Epithelial cell of esophagus (primary cell): ENCODE results near the gene FKBP5.

Experiments used
- DNase-seq: peaks from one replicate; pipeline ENCODE4 v3.0.0; 2010; ENCODE audit warnings: low read depth
- H3K4me3 ChIP-seq: 2 replicates; pipeline ENCODE4 v1.5.1; 2011; ENCODE audit warnings: mild to moderate bottlenecking, low read length, control low read depth
- CTCF ChIP-seq: IDR thresholded peaks from 2 replicates; pipeline ENCODE4 v1.5.1; 2011; ENCODE audit warnings: low read depth, mild to moderate bottlenecking, low read length, control low read depth, inconsistent platforms; ENCODE audit not compliant: insufficient read depth; ENCODE audit errors: missing control alignments

Gene FKBP5

GRCh38 chr6:35585658-35586057 lies 103.1 kb downstream of the FKBP5 start:
- no peak for DNase-seq
- H3K4me3 ChIP-seq: no peak overlapping the region
- no peak for TF ChIP-seq CTCF

- H3K4me3 ChIP-seq: no peak overlapping the region
- peak; percentile 94 for TF ChIP-seq CTCF
- peak; percentile 86 for DNase-seq
Observed at GRCh38 chr6:35583893-35584688, 104.6 kb downstream of the FKBP5 start.

GRCh38 chr6:35582315-35582714 lies 106.4 kb downstream of the FKBP5 start:
- DNase-seq: no peak
- H3K4me3 ChIP-seq: no peak overlapping the region
- no peak for TF ChIP-seq CTCF

GRCh38 chr6:35581633-35582032 lies 107.1 kb downstream of the FKBP5 start:
- no peak for DNase-seq
- no peak for TF ChIP-seq CTCF

GRCh38 chr6:35580836-35581235 lies 107.9 kb downstream of the FKBP5 start:
- TF ChIP-seq CTCF: no peak
- DNase-seq: no peak
- H3K4me3 ChIP-seq: no peak overlapping the region

More at GRCh38 chr6:35581633-35582032, 107.1 kb downstream of the FKBP5 start:
- no peak overlapping the region for H3K4me3 ChIP-seq

- no peak for DNase-seq
- no peak overlapping the region for H3K4me3 ChIP-seq
- TF ChIP-seq CTCF: no peak
Observed at GRCh38 chr6:35576682-35577081, 112.0 kb downstream of the FKBP5 start.
